K562 (cell line): ENCODE data around the gene ORAI1. TPM values are rescaled to one million over a fixed set of nuclear protein-coding genes. Genes with fewer than 3 reads are reported as not detected.

Experiments used
- ARHGAP35 ChIP-seq: fragments of 450-650 bp; IDR thresholded peaks from 2 replicates; pipeline ENCODE4 v1.6.1; 2018; ENCODE audit not compliant: partially characterized antibody
- BACH1 ChIP-seq: fragments of 200-800 bp; sonication (Bioruptor generic); IDR thresholded peaks from 2 replicates; pipeline ENCODE4 v1.6.1; 2016; ENCODE audit warnings: missing genetic modification characterization, missing compliant biosample characterization
- CREB1 ChIP-seq, 2 experiments: sonication (generic) in 1 of 2; formaldehyde crosslinking in 1 of 2; IDR thresholded peaks; 2 replicates each; pipeline versions ENCODE4 v1.6.1 to v1.8.0; 2012 to 2022; ENCODE audit warnings: inconsistent platforms in 1 of 2, mild to moderate bottlenecking in 1 of 2, missing genetic modification reagents in 1 of 2, moderate library complexity in 1 of 2
- E2F1 ChIP-seq: sonication (generic); formaldehyde crosslinking; IDR thresholded peaks from 2 replicates; pipeline ENCODE4 v1.8.1; 2023; ENCODE audit warnings: mild to moderate bottlenecking, missing genetic modification reagents, moderate library complexity
- EP400 ChIP-seq: fragments of 450-650 bp; IDR thresholded peaks from 2 replicates; pipeline ENCODE4 v1.6.1; 2017; ENCODE audit warnings: antibody characterized with exemption, mild to moderate bottlenecking, moderate library complexity
- FOXA1 ChIP-seq: fragments of 450-650 bp; IDR thresholded peaks from 2 replicates; pipeline ENCODE4 v1.6.1; 2016; ENCODE audit warnings: mild to moderate bottlenecking, borderline replicate concordance
- FOXK2 ChIP-seq, 2 experiments: fragments of 450-650 bp; IDR thresholded peaks in 1 of 2; conservative IDR thresholded peaks in 1 of 2; 2 replicates each; pipeline ENCODE4 v1.6.1; 2016; ENCODE audit warnings: low read depth in 2 of 2, mild to moderate bottlenecking in 1 of 2
- KDM4B ChIP-seq, 2 experiments: fragments of 450-650 bp in 1 of 2; sonication (generic) in 1 of 2; IDR thresholded peaks; 2 replicates each; pipeline ENCODE4 v1.6.1; 2016 to 2017; ENCODE audit warnings: borderline replicate concordance in 2 of 2, antibody characterized with exemption in 1 of 2, low read depth in 1 of 2, mild to moderate bottlenecking in 1 of 2
- MNT ChIP-seq, 2 experiments: fragments of 450-650 bp; conservative IDR thresholded peaks; 2 replicates each; pipeline ENCODE4 v1.6.1; 2017; ENCODE audit warnings: mild to moderate bottlenecking in 2 of 2, moderate library complexity in 2 of 2
- NFIX ChIP-seq: fragments of 250-450 bp; sonication (Bioruptor Pico); IDR thresholded peaks from 2 replicates; pipeline ENCODE4 v1.4.0; 2020; ENCODE audit warnings: low read depth, mild to moderate bottlenecking, moderate library complexity
- NR0B1 ChIP-seq: fragments of 450-650 bp; IDR thresholded peaks from one replicate; pipeline ENCODE4 v1.6.1; 2018; ENCODE audit warnings: mild to moderate bottlenecking, moderate library complexity; ENCODE audit not compliant: partially characterized antibody
- POLR2A ChIP-seq: fragments of 450-650 bp; conservative IDR thresholded peaks from 2 replicates; pipeline ENCODE4 v1.6.1; 2016
- TCF15 ChIP-seq: fragments of 250-450 bp; sonication (Bioruptor Pico); IDR thresholded peaks from 2 replicates; pipeline ENCODE4 v1.8.0; 2022; ENCODE audit warnings: moderate library complexity, mild to moderate bottlenecking, inconsistent platforms
- TGIF2 ChIP-seq: sonication (generic); formaldehyde crosslinking; IDR thresholded peaks from 2 replicates; pipeline ENCODE4 v1.8.1; 2022; ENCODE audit warnings: mild to moderate bottlenecking, missing genetic modification reagents, moderate library complexity
- VEZF1 ChIP-seq: fragments of 200-800 bp; sonication (Bioruptor generic); IDR thresholded peaks from 2 replicates; pipeline ENCODE4 v1.6.1; 2017; ENCODE audit warnings: missing genetic modification characterization, missing compliant biosample characterization
- ZFP30 ChIP-seq: fragments of 250-450 bp; sonication (Bioruptor Pico); IDR thresholded peaks from 2 replicates; pipeline ENCODE4 v1.8.0; 2022; ENCODE audit warnings: moderate library complexity, mild to moderate bottlenecking, inconsistent platforms, borderline replicate concordance
- ZNF232 ChIP-seq: sonication (generic); formaldehyde crosslinking; IDR thresholded peaks from 2 replicates; pipeline ENCODE4 v1.8.0; 2022; ENCODE audit warnings: mild to moderate bottlenecking, missing genetic modification reagents
- ZNF740 ChIP-seq, 3 experiments: fragments of 200-800 bp in 1 of 3; sonication (Bioruptor generic) in 1 of 3; sonication (generic) in 1 of 3; formaldehyde crosslinking in 1 of 3; IDR thresholded peaks; 2 replicates each; pipeline versions ENCODE4 v1.6.1 to v1.8.0; 2016 to 2022; ENCODE audit warnings: mild to moderate bottlenecking in 2 of 3, missing compliant biosample characterization in 2 of 3, missing genetic modification characterization in 2 of 3, missing genetic modification reagents in 1 of 3
- polyA plus RNA-seq, 8 experiments: library from polyadenylated mRNA; depleted of rRNA in 4 of 8; stranded (reverse) in 5 of 8; unstranded in 3 of 8; fragments of >200 nt; fragmentation: Nextera tagmentation in 2 of 8; fragmentation: Illumina TruSeq in 1 of 8; extraction: Ambion mirVana in 2 of 8; extraction: Trizol in 1 of 8; gene quantifications; 2 replicates each; pipeline versions ENCODE4 v1.2.1 to v1.2.3, GENCODE V29; 2011 to 2014; ENCODE audit warnings: inconsistent platforms in 1 of 8, missing spikeins in 1 of 8
- total RNA-seq, 7 experiments: library from RNA; depleted of rRNA in 6 of 7; stranded (reverse); fragments of >200 nt in 6 of 7; fragmentation: Illumina TruSeq in 2 of 7; extraction: Trizol in 2 of 7; gene quantifications; 2 replicates each; pipeline versions ENCODE4 v1.2.1 to v1.2.3, GENCODE V29; 2011 to 2021; ENCODE audit warnings: low replicate concordance in 1 of 7

ORAI1 gene
- total and polyA plus RNA-seq, 9 of the 15 experiments (the other 6 are each of a cell fraction or from before 2014, with no cell fraction given), result 2.6 to 23.8 (median 9.3) TPM

- TF ChIP-seq KDM4B (IDR thresholded peaks at IDR 0.05; ENCODE audit: borderline replicate concordance in 2 of 2, low read depth in 1 of 2), result 0 out of 4 replicates have a peak, but pooled peaks of 1 of the 2 experiments have one; percentile 54
- 0 out of 4 replicates have a peak, but pooled peaks of 1 of the 2 experiments have one; percentile 15 for TF ChIP-seq MNT (conservative IDR thresholded peaks at IDR 0.05)
- TF ChIP-seq VEZF1 (CRISPR knock-in tag), result peak; percentile 98
- no peak for TF ChIP-seq NR0B1
- no peak for TF ChIP-seq ZNF232 (CRISPR knock-in tag)
- TF ChIP-seq EP400, result peak; percentile 49
- TF ChIP-seq BACH1, result no peak
- TF ChIP-seq TCF15 (CRISPR knock-in tag), result no peak
- no peak for TF ChIP-seq FOXA1
- TF ChIP-seq TGIF2 (CRISPR knock-in tag), result no peak
- no peak for TF ChIP-seq E2F1 (CRISPR knock-in tag)
- no peak for TF ChIP-seq ARHGAP35
- TF ChIP-seq NFIX (CRISPR knock-in tag), result no peak
- no peak for TF ChIP-seq ZFP30 (CRISPR knock-in tag)
- peak; percentile 50 to 57; a peak in 3 of 4 replicates for TF ChIP-seq FOXK2 (conservative IDR thresholded peaks at IDR 0.05 in 1 of 2, IDR thresholded peaks at IDR 0.05 in 1 of 2; ENCODE audit: low read depth in 2 of 2)
- TF ChIP-seq CREB1 (IDR thresholded peaks at IDR 0.05), result peak; percentile 82
- peak; percentile 60 for TF ChIP-seq CREB1 (CRISPR knock-in tag; IDR thresholded peaks at IDR 0.05)
- peak; percentile 93 for TF ChIP-seq ZNF740 (CRISPR knock-in tag; IDR thresholded peaks at IDR 0.05)
- peak in 1 of 2 experiments; percentile 97; a peak in 2 of 4 replicates for TF ChIP-seq ZNF740 (tag; IDR thresholded peaks at IDR 0.05)
- TF ChIP-seq POLR2A, result peak; percentile 29; the same call in 1 of the 2 replicates
These were observed 46.1 kb upstream of the ORAI1 start (continued) for GRCh38 chr12:121579981-121580868.
